GM18505 (cell line): ENCODE data around the gene CCT5.

Source experiments
- ATAC-seq: cut with Tn5 transposase; IDR thresholded peaks from one replicate; pipeline ENCODE4 v1.9.1; 2021; ENCODE audit not compliant: unreplicated experiment
- POLR2A ChIP-seq: IDR thresholded peaks from 4 replicates; pipeline ENCODE4 v1.6.1; 2011; ENCODE audit warnings: borderline replicate concordance; ENCODE audit not compliant: insufficient read depth, insufficient read length; ENCODE audit errors: extremely low read depth

The CCT5 gene

GRCh38 chr5:10249948-10250805 is at the start of gene CCT5:
TSS of gene CCT5 (plus strand) at chr5:10250280. CDS start at chr5:10250341, 61 bp downstream.
- peak; percentile 83 for ATAC-seq
- peak; percentile 92 for TF ChIP-seq POLR2A

GRCh38 chr5:10201223-10201868 is 48.7 kb upstream of the CCT5 start:
- no peak for TF ChIP-seq POLR2A
- no peak for ATAC-seq

- no peak for TF ChIP-seq POLR2A
- ATAC-seq = no peak
Observed at GRCh38 chr5:10202089-10202910, 47.8 kb upstream of the CCT5 start.

GRCh38 chr5:10209004-10209403 is 41.1 kb upstream of the CCT5 start:
- TF ChIP-seq POLR2A = no peak

GRCh38 chr5:10213316-10213715 is 36.8 kb upstream of the CCT5 start:
- no peak for TF ChIP-seq POLR2A
- no peak for ATAC-seq

More at GRCh38 chr5:10209004-10209403, 41.1 kb upstream of the CCT5 start:
- no peak for ATAC-seq

DNA sequence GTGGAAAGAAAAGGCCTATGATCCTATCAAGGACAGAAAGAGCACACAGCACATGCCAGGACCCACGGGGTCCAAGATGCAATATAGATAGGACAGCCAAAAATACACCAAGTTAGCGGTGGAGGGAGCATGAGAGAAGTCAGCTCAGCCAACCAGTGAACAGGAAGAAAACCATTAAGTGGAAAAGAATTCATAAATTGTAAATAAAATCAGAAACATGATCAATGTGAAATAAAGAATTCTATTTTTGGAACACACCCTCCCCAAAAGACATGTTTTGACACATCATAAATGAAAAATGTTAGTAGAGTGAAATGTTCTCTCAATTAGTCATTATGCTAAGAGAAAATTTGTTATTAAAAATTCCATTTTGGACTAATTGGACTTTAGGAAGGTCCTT is 36.0 kb upstream of the CCT5 start:
- TF ChIP-seq POLR2A = no peak
- ATAC-seq = no peak

DNA sequence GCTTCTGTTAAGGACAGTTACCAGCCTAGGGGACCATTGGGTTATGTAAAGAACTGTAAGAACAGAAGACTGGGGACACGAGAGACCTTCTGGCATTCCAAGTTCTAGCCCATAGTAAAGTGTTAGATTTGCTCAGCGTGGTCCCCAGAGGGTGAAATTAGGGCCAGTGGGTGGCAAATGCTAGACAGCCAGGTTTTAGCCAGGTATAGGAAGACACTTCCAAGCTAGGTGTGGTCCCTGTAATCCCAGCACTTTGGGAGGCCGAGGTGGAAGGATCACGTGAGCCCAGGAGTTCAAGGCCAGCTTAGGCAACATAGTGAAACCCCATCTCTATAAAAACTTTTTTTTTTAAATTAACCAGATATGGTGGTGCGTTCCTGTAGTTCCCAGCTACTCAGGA is 34.7 kb upstream of the CCT5 start:
- no peak for ATAC-seq
- TF ChIP-seq POLR2A = no peak

DNA sequence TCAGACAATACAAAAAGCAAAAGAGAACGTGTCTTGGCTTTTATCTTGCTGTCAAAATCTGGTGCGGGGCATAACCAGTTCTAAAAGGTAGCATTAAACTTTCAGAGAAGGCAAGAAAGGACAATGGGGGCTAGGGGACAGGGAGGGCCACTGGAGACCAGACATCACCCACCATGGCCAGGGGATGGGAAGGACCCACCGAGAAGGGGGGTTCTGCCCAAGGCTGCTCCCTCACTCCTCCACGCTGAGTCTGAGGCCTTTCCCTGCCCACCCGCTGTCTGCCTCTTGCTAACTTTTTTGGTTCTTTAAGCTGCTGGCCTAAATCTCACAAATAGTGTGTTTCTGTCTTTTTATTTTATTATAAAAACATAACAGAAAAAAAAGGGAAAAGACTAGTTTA is 34.0 kb upstream of the CCT5 start:
- no peak for ATAC-seq
- TF ChIP-seq POLR2A = no peak

- no peak for ATAC-seq
- TF ChIP-seq POLR2A = no peak
Observed at GRCh38 chr5:10218658-10219057, 31.4 kb upstream of the CCT5 start.

DNA sequence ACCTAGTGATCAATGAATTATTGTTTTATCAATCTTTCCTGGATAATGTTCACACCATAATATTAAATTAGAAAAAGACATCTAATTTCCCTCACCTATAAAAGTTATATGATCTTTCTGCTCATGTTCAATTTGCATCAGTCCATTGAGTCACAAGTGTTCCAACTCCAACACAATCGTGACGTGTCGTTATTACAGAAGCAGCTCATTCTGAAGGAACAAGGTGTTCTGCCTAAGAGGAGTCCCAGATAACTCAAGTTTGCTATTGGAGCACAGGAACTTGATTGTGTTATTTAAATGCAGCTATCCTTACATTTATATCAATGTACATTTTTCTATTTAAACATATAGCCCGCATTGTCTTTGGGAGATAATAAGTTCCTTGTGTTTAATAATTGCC is 31.0 kb upstream of the CCT5 start:
- no peak for ATAC-seq
- TF ChIP-seq POLR2A = no peak

DNA sequence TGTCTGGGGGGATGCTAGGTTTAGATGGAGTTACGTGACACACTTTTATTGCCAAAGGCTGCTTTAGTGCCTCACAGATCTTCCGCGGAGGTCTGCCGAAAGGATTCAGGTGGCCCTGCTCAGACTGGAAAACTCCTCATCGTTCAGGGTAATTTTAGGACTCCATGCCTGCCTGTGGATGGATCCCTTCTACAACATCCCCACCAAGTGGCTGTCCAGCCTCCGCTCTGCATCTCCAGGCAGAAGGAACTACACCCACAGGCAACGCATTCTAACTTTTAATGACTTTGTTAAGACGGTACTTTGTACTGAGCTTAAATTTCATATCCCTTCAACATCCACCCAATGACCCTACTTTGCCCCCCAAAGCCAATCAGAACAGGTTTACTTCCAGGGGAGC is 29.8 kb upstream of the CCT5 start:
- TF ChIP-seq POLR2A = no peak
- no peak for ATAC-seq

GRCh38 chr5:10222326-10222725 is 27.8 kb upstream of the CCT5 start:
- no peak for ATAC-seq
- no peak for TF ChIP-seq POLR2A

DNA sequence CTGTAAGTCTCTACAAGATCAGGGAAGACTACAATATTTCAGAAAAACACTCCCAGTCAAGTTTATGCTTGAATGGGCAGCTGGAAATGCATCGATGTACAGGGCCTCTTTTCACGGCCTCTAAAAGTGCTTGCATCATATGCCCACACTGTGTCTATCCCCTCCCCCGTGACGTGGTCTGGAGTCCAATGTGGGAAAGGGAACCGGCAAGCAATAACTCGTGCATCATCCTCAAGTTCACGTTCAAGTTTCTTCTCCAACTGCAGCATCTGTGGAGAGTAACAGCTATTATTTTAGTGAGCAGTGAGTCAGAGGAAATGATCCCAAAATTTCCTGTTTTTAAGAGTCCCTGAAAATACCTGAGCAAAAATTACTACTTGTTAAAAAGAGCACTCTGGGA is 22.7 kb upstream of the CCT5 start:
- ATAC-seq = no peak
- no peak for TF ChIP-seq POLR2A

DNA sequence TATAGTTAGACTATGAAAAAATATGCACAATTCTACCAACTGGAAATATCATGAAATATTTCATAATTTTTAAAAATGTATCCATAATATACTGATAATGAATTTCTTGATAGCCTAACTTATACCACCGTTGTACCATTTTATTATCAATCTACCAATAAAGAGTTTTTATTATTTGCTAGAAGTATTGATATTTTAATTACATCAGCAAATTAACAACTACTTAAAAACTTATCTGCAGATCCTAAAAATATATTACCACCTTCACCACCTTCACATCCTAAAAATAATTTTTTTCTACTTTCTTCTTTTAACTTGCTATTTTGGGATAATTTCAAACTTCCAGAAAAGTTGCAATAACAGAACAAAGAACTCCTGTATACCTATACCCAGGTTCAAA is 21.8 kb upstream of the CCT5 start:
- TF ChIP-seq POLR2A = no peak
- no peak for ATAC-seq

- ATAC-seq = no peak
- TF ChIP-seq POLR2A = no peak
Observed at GRCh38 chr5:10229306-10230048, 20.6 kb upstream of the CCT5 start.
